GM12864 (cell line): Measurements from ENCODE around the gene BCAS3.

Experiments used
- DNase-seq: peaks from one replicate; pipeline ENCODE4 v3.0.0-alpha.2; 2011; ENCODE audit warnings: low read depth
- H3K4me3 ChIP-seq: 2 replicates; pipeline ENCODE4 v1.5.1; 2011; ENCODE audit warnings: mild to moderate bottlenecking, low read depth, low read length, control low read depth
- TF ChIP-seq, protein P1 (sequence below): IDR thresholded peaks from 2 replicates; pipeline ENCODE4 v1.5.1; 2011; ENCODE audit warnings: low read depth, mild to moderate bottlenecking, moderate library complexity, low read length, control low read depth, inconsistent platforms; ENCODE audit errors: missing control alignments

Gene BCAS3

DNA sequence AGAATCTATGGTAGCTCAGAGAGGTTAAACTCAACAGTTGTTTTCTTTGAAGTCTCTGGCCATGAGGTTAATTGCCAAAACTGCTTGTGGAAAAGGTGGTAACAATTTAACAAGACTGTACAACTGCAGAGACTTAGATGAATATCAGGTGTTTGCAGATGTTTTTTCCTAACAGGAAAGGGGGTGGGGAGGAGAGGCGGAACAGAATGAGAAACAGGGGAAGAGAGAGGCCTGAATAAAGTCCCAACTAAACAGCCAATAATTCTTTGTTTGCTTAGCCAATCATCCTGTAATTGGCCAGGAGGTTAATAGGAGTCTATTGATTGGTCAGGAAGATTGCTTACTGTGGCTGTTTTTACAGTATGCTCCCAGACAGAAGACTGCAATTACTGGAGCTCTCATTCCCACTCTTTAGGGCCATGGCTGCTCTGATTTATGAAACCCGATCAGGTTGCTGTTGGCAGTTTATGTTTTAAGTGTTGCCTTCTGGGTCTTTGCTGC is 472.3 kb downstream of the BCAS3 start:
- no peak overlapping the region for H3K4me3 ChIP-seq
- DNase-seq, result no peak
- TF ChIP-seq, protein P1, sequence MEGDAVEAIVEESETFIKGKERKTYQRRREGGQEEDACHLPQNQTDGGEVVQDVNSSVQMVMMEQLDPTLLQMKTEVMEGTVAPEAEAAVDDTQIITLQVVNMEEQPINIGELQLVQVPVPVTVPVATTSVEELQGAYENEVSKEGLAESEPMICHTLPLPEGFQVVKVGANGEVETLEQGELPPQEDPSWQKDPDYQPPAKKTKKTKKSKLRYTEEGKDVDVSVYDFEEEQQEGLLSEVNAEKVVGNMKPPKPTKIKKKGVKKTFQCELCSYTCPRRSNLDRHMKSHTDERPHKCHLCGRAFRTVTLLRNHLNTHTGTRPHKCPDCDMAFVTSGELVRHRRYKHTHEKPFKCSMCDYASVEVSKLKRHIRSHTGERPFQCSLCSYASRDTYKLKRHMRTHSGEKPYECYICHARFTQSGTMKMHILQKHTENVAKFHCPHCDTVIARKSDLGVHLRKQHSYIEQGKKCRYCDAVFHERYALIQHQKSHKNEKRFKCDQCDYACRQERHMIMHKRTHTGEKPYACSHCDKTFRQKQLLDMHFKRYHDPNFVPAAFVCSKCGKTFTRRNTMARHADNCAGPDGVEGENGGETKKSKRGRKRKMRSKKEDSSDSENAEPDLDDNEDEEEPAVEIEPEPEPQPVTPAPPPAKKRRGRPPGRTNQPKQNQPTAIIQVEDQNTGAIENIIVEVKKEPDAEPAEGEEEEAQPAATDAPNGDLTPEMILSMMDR, result no peak

DNA sequence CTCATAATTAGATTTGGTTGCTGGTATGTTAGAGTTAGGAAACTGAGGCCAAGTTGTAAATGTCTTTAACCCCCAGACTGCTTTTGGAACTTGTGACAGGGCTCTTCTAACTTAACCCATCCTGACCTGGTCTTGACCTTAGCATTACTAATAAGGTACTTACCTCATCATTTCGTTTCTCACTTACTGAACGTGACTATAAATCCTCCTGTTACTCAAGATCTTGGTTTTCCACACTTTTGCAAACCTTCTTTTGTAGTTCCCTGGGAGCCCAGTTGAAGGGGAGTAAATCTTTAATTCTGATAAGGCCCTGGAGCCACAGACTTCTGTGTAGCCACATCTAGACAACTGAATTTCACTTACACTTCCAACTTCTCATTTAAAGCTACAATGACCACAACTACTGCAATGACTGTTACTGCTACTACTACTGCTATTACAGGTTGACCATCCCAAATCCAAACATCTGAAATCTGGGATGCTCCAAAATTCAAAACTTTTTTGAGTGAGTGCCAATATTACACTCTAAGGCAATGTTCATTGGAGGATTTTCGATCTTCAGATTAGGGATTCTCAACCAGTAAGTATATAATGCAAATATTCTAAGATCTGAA is 473.1 kb downstream of the BCAS3 start:
- H3K4me3 ChIP-seq, result no peak overlapping the region
- TF ChIP-seq, protein P1, result no peak
- no peak for DNase-seq

DNA sequence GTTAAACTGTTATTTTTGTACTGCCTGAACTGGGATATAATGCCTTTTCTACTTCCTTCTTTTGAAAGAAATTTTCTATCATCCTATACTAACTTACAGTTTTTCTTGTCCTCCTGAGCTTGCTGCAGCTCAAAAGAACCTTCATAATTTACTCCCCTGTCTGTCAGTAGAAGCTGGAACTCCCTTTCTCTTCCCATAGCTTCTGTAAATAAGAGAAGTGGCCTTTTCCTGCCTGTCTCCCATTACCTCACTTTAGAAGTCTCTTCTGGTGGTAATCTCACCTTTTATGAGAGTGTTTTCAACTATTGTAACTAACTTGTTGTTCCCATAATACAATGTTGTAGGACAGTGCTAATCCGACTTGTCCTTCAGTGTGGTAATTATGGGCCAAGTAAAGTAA is 475.2 kb downstream of the BCAS3 start:
- DNase-seq, result no peak
- no peak overlapping the region for H3K4me3 ChIP-seq
- TF ChIP-seq, protein P1, result no peak

DNA sequence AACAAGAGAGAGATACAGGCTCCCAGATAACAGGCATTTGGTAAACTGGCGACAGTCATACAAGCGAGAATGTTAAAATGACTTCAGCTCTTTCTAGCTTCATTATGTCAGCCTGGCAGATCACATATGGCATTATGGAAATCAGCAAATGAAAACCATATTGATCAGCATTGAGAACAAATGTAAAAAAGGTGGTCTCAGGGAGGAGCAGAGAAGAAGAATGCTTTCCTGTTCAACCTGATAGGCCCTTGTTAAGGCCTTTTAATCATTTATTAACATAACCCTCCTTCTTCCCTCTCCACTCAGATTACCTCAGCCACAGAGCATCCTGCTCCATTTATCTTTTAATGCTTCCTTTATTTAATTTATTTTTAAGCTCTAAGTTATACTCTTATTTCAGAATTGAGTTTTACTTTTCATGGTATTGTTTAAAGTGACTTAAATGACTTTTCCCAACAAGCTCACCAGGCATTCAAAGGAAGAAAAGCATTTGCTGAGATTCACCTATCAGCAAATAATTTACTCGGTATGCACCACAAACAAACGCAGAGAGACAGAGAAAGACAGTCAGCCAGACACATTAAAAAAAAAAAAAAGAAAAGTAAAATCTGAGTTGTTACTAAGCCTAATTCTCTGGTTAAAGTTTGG is 478.1 kb downstream of the BCAS3 start:
- no peak overlapping the region for H3K4me3 ChIP-seq
- TF ChIP-seq, protein P1, result no peak
- DNase-seq, result no peak

DNA sequence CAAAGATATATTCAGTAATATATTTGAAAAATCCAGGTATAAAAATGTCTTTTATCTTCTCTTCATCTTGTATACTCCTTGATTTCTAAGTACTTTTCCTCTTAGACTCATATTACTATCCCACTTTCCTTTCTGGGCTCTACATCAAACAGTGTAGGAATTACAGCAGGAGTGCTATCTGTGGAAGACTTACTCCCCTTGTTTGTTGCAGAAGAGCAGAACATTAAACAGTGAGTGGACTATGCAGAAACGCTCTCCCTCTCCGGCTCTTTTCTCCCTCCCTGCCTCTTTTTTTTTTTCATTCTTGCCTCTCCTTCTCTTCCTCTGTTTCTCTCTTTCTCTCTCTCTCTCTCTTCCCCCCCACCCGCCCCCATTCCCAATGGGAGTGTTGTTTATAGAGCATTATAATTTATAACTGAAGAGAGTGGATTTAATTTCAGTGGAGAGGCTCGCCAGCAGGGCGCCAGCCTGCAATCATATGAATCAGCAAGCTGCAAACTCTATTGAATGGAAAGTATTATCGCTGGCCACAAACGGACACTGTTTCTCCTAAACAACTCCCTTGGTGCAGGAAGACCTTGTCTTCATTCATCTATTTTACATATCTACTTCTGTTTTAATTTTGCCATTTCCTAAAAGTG is 479.7 kb downstream of the BCAS3 start:
- TF ChIP-seq, protein P1, result no peak
- no peak for DNase-seq
- H3K4me3 ChIP-seq, result no peak overlapping the region

DNA sequence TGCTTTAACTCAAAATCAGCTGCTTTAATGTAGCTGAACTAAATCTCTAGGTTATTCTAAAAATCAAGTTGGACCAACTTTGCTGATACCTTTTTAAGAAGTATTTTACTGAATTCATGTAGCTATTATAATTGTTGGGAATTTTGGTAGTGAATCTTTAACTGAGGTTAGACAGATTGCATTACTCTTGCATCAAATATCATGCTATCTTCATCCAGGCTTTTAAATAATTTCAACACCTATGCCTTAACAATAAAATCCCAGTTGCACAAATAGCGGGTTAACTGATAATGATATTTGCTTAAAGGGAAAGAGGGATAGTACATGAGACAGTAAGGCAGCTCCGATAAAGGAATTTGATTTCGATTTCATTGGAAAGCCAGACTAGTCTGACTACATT is 480.7 kb downstream of the BCAS3 start:
- no peak for DNase-seq
- H3K4me3 ChIP-seq, result no peak overlapping the region
- TF ChIP-seq, protein P1, result no peak
